Stimulated activated naive B cell treated with anti-CD40 and anti-IgM and Interleukin-4, amounts not matched to agents 10 μg/mL and 1 μg/mL and 100 μg/mL, for 72 hours (primary cell): ENCODE data around the gene CD247.

ENCODE experiments used
- ATAC-seq, 2 donors: fragments of 150-1000 bp; cut with Tn5 transposase; replicated peaks; 2 replicates each; pipeline ENCODE4 v1.10.0; 2021; ENCODE audit warnings: moderate library complexity in 1 of 2
- DNase-seq: peaks from one replicate; pipeline ENCODE4 v3.0.0; 2021
- H3K27ac Mint-ChIP-seq: one replicate; pipeline ENCODE4 v1.8.0; 2022; ENCODE audit warnings: mild to moderate bottlenecking, mixed read lengths
- H3K27me3 Mint-ChIP-seq, 2 donors: one replicate each; pipeline ENCODE4 v1.8.0; 2022; ENCODE audit warnings: mixed read lengths in 2 of 2
- H3K36me3 Mint-ChIP-seq, 2 donors: one replicate each; pipeline ENCODE4 v1.8.0; 2022; ENCODE audit warnings: mixed read lengths in 2 of 2, mild to moderate bottlenecking in 1 of 2
- H3K4me1 Mint-ChIP-seq, 2 donors: one replicate each; pipeline ENCODE4 v1.8.0; 2022; ENCODE audit warnings: mixed read lengths in 2 of 2, mild to moderate bottlenecking in 1 of 2
- H3K4me3 Mint-ChIP-seq, 2 donors: one replicate each; pipeline ENCODE4 v1.8.0; 2022; ENCODE audit warnings: mild to moderate bottlenecking in 2 of 2, mixed read lengths in 2 of 2, moderate library complexity in 1 of 2
- H3K9me3 Mint-ChIP-seq, 2 donors: one replicate each; pipeline ENCODE4 v1.8.0; 2022; ENCODE audit warnings: mixed read lengths in 2 of 2, mild to moderate bottlenecking in 1 of 2

The CD247 gene

DNA sequence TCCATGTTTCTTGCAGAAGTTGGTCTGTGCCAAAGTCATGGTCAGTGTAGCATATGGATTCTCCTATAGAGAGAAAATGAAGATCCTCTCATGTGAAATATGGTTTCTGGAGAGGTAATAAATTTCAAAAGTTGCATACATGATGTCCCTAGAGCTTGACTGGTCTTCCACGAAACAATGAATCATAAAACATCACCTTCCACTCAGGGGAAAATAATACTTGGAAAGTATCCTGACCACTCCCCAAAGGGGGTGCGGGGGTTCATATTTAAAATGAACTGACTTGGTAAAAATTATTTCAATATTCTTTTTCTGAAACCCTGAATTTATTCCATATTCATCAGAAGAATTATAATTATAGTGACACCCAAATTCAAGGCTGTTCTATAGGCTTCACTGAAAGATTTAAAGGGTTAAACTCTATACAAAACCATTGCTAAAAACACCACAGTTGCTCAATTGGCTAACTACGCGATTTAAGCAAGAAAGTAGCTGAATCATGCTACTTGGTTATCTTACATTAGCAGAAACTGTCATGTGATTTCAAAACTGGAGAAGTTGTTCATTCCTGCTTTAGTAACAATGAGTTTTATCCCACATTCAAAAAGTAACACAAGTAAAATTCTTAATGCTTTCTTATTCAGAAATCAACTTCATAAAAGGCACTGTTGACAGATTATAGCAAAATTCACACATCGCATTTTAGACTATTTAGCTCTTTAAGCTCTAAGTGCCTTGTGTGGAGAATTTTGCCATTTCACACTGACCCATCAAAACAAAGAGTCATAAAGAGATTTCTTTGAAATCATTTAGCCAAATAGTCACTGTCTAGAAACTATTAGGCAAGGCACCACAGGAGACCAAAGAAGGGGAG is 30.0 kb upstream of the CD247 start:
- H3K9me3 Mint-ChIP-seq = no peaks in the 10 kb centered on the region
- H3K4me1 Mint-ChIP-seq = peaks cover 15 to 18% of the 10 kb centered on the region in 2 donors
- H3K36me3 Mint-ChIP-seq = peaks cover 15 to 22% of the 10 kb centered on the region in 2 donors
- no peak for ATAC-seq
- H3K4me3 Mint-ChIP-seq = no peak overlapping the region
- no peaks in the 10 kb centered on the region for H3K27me3 Mint-ChIP-seq
- H3K27ac Mint-ChIP-seq = peak overlapping the region; percentile 25
- no peak for DNase-seq

DNA sequence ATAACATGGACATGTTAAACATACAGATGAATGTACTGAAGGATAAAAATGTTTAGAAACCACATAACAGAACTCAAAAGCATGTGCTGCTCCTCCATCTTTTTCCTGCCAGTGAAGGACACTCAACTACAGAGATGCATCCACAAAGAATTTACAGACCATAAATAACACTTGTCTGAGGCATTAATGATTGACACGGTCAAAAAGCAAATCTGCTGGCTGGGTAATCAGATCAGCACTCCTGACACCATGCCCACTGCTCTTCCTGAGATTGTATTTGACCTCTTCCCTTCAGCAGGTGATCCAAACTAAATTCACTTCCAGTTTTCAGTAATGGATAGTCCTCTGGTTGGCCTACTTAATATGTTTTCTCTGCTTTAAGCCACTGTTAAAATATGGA is 28.6 kb upstream of the CD247 start:
- DNase-seq (no peak), ATAC-seq (no peak)
- Mint-ChIP-seq H3K27ac (no peak overlapping the region), H3K9me3 (no peaks in the 10 kb centered on the region), H3K4me1 (peaks cover 14 to 18% of the 10 kb centered on the region in 2 donors), H3K36me3 (peaks cover 15 to 31% of the 10 kb centered on the region in 2 donors), H3K27me3 (no peaks in the 10 kb centered on the region), H3K4me3 (no peak overlapping the region)

DNA sequence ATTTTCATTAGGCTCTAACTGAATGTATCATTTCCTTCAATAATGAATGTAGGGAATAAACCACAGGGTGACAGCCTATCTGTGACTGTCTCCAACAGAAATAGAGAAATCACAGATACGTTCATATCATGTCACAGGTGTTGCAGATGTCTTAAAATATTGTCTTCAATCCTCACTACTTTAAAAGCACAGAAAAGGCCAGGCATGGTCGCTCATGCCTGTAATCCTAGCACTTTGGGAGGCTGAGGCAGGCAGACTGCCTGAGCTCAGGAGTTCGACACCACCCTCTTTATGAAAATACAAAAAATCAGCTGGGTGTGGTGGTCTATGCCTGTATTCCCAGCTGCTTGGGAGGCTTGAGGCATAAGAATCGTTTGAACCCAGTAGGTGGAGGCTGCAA is 27.0 kb upstream of the CD247 start:
- Mint-ChIP-seq H3K36me3 (peaks cover 15 to 32% of the 10 kb centered on the region in 2 donors), H3K4me3 (no peak overlapping the region), H3K27ac (no peak overlapping the region), H3K9me3 (no peaks in the 10 kb centered on the region), H3K4me1 (peaks cover 16 to 20% of the 10 kb centered on the region in 2 donors), H3K27me3 (no peaks in the 10 kb centered on the region)
- ATAC-seq = no peak
- no peak for DNase-seq

DNA sequence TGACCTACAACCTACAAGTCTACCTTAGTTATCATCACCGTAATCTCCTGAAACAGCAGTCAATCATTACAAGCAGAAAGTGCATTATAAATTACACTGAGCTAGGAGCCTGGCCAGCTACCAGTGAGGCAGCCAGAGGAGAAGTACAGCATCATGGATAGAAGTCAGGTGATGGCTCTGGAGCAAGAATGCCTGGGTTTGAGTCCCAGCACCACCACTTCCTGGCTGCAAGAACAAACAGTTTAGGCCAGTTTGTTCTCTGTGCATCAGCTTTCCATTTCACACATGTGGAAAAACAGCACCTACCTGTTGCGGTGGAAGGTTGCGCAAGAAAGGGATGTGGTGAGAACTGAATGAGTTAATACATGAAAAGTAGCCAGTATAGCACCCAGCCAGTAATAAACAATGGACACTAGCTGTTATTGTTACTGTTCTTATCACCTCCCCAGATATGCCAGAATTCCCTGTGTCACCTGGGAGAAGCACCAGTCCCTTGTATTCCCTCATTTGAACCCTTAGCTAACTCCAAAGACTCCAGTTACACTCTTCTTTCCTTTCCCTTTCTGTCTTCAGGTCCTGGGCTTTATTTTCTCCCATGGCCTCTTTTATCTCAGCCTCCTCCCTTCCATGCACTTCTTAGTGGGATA is 26.2 kb upstream of the CD247 start:
- Mint-ChIP-seq H3K4me3 (no peak overlapping the region), H3K36me3 (peaks cover 17 to 32% of the 10 kb centered on the region in 2 donors), H3K27me3 (no peaks in the 10 kb centered on the region), H3K4me1 (peaks cover 20 to 27% of the 10 kb centered on the region in 2 donors), H3K27ac (peak overlapping the region; percentile 73), H3K9me3 (no peaks in the 10 kb centered on the region)
- ATAC-seq (no peak), DNase-seq (no peak)

DNA sequence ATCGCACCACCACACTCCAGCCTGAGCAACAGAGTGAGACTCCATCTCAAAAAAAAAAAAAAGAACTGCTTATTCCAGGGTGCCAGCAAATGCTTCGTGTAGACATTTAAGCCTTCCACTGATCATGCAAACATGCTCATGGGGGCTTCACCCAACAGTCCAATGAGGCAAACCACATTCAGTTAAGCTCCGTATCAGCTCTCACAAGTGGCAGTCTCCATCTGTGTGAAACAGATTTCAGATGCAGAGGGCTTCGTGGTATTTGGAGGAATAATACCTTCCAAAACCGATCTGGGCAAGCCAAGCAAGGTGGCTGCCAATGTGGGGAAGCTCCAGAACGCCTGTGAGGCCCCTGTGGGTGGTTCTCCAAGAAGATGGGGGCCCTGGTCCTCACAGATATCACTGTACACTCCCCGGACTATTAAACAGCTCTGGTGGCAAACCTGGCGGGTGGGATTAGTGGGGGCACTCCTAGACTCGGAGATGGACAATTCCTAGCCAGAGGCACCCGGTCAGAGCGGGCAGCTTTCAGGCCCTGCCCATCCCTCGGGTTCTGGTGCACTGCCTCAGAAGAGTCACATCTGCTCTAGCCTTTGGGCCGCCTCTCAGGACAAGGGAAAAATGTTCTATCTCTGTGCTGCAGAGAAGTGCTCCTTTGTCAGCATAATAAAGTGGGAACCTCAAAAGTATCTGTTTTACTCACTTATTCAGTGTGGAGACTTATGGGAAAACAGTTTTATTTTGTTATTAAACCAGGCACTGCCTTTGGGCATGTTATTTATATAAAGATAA is 25.1 kb upstream of the CD247 start:
- ATAC-seq (no peak), DNase-seq (no peak)
- peaks cover 17 to 29% of the 10 kb centered on the region in 2 donors for H3K36me3 Mint-ChIP-seq
- no peak overlapping the region for H3K27ac Mint-ChIP-seq
- H3K4me3 Mint-ChIP-seq = no peak overlapping the region
- no peaks in the 10 kb centered on the region for H3K9me3 Mint-ChIP-seq
- peaks cover 22 to 31% of the 10 kb centered on the region in 2 donors for H3K4me1 Mint-ChIP-seq
- no peaks in the 10 kb centered on the region for H3K27me3 Mint-ChIP-seq

DNA sequence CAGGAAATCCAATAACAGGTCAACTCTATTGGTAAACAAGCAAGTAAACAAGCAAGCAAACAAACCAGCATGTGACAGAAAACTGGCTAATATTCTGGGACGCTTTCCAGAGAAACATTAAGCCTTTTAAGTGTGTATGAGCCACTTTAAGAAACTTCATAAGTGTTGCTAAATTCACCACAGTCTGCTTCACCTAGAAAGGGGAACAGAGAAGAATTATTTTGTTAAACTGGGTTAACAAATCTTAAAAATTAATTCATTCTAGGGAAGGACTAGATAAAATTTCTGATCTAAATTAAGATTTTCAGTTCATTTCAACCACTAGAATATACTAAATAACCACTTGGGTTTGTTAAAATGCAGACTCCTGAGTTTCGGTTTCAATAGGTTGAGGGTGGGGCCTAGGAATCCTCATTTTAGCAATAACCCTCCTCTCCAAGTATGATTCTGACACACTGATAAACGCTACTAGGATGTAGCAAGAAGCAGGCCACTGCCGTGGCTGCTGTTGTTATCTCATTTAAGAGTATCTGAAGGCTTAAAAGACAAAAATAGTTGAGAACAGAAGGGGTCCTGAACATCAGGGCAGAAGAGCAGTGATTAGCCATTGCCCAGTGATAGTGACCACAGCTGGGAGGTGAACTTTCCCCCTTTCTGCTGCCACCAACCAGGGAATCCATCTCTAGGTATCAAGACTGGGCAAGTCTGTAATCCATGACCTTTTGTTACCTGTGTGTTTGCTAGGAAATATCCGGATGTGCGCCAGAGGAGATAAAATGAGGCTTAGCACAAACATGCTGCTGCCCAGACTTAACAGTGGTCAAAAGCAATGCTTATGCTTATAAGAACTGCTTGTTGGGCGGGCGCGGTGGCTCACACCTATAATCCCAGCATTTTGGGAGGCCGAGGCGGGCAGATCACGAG is 24.0 kb upstream of the CD247 start:
- peaks cover 24 to 31% of the 10 kb centered on the region in 2 donors for H3K4me1 Mint-ChIP-seq
- DNase-seq (no peak), ATAC-seq (peak in 1 of 2 donors; percentile 31)
- H3K27me3 Mint-ChIP-seq = no peaks in the 10 kb centered on the region
- peaks cover 14 to 24% of the 10 kb centered on the region in 2 donors for H3K36me3 Mint-ChIP-seq
- H3K4me3 Mint-ChIP-seq = no peak overlapping the region
- no peaks in the 10 kb centered on the region for H3K9me3 Mint-ChIP-seq
- no peak overlapping the region for H3K27ac Mint-ChIP-seq

DNA sequence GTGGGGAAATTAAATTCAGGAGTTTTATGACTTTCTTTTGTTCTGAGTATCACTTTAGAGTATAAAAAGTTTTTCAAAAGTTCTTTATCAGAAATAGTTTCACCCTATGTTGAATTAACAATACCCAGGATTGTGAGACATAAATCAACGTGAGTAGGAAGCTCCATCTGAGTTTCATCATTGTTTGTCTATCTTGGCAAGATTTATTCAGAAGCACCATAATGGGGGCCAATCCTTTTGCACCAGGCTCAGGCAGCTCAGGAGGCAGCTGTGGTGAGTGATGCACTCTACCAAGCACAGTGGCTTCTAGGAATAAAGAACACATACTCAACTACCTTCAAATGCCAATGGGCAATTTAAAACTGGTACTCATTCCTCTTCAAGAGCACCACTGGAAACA is 23.3 kb upstream of the CD247 start:
- H3K36me3 Mint-ChIP-seq = peaks cover 9 to 17% of the 10 kb centered on the region in 2 donors
- H3K27me3 Mint-ChIP-seq = no peaks in the 10 kb centered on the region
- no peak overlapping the region for H3K27ac Mint-ChIP-seq

DNA sequence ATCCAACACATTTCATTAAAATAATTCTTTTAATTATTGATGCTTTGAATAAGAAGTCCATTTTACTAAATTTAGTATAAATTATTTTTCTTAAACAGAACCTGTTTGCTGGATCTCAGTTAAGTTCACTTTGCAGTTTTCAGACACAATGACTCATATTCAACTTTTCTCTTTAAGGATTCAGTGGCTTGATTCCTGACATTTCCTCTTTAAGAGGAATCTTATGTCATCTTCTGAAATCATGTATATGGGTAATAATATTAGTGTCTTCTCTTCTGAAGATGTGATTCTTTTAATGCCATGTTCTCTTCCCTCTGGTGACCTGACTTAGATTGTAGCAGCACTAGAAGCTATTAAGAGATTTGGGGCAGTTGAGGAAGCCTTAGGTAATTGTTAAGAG is 22.7 kb upstream of the CD247 start:
- H3K4me3 Mint-ChIP-seq = no peak overlapping the region
- ATAC-seq (no peak), DNase-seq (no peak)
- H3K4me1 Mint-ChIP-seq = peaks cover 24 to 31% of the 10 kb centered on the region in 2 donors
- H3K27ac Mint-ChIP-seq = no peak overlapping the region
- peaks cover 9 to 17% of the 10 kb centered on the region in 2 donors for H3K36me3 Mint-ChIP-seq
- H3K9me3 Mint-ChIP-seq = no peaks in the 10 kb centered on the region
- no peaks in the 10 kb centered on the region for H3K27me3 Mint-ChIP-seq

More for the DNA sequence above, 23.3 kb upstream of the CD247 start:
- H3K4me3 Mint-ChIP-seq = no peak overlapping the region
- DNase-seq = no peak
- ATAC-seq = no peak
- H3K9me3 Mint-ChIP-seq = no peaks in the 10 kb centered on the region
- peaks cover 24 to 31% of the 10 kb centered on the region in 2 donors for H3K4me1 Mint-ChIP-seq

DNA sequence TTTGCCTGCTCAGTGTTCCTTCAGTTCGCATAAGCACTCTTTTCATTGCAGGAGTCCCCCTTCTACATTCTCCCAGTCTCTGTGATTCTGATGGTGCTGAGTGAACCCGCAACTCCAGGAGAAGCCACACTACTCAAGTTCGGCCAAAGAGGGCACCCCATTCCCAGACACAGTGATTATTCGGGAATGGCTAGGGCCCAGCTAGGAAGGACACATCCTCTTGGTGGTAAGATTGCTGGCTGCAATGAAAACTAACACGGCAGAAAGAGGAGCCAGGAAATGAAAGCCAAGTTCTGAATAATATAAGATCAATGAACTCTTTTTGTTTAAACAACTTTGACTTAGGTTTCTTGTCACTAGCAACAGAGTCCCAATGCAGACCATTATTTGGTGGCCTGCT is 20.3 kb upstream of the CD247 start:
- Mint-ChIP-seq H3K4me1 (peaks cover 22 to 31% of the 10 kb centered on the region in 2 donors), H3K36me3 (peaks cover 2 to 10% of the 10 kb centered on the region in 2 donors), H3K9me3 (no peaks in the 10 kb centered on the region), H3K27ac (peak overlapping the region; percentile 25), H3K4me3 (peak overlapping the region; percentile 35 to 44), H3K27me3 (no peaks in the 10 kb centered on the region)
- ATAC-seq (no peak), DNase-seq (no peak)

DNA sequence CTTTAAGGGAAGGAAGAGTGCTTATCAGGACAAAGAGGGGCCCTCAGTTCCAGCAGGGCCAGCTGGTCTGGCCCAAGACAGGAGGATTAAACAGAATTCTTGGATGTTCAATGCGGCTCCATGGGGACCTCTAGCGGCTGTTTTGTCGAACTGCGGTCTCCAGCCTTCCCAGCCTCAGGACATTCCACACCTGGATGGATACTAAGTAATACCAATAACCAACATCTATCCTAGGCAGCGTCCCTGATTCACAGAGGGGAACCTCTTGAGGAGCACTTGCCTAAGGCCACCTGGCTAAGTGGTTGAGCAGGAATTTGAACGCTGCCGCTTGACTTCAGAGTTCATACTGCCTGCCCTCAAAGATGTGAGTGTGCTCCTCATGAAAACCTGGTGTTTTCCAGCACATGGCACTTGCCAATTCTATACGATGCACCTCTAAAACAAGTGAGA is 15.5 kb upstream of the CD247 start:
- peak; percentile 60 to 73 for ATAC-seq
- peak; percentile 50 for DNase-seq
- Mint-ChIP-seq H3K4me3 (no peak overlapping the region), H3K4me1 (peaks cover 4% of the 10 kb centered on the region in 2 donors), H3K36me3 (no peaks in the 10 kb centered on the region), H3K27ac (no peak overlapping the region), H3K9me3 (no peaks in the 10 kb centered on the region), H3K27me3 (no peaks in the 10 kb centered on the region)

DNA sequence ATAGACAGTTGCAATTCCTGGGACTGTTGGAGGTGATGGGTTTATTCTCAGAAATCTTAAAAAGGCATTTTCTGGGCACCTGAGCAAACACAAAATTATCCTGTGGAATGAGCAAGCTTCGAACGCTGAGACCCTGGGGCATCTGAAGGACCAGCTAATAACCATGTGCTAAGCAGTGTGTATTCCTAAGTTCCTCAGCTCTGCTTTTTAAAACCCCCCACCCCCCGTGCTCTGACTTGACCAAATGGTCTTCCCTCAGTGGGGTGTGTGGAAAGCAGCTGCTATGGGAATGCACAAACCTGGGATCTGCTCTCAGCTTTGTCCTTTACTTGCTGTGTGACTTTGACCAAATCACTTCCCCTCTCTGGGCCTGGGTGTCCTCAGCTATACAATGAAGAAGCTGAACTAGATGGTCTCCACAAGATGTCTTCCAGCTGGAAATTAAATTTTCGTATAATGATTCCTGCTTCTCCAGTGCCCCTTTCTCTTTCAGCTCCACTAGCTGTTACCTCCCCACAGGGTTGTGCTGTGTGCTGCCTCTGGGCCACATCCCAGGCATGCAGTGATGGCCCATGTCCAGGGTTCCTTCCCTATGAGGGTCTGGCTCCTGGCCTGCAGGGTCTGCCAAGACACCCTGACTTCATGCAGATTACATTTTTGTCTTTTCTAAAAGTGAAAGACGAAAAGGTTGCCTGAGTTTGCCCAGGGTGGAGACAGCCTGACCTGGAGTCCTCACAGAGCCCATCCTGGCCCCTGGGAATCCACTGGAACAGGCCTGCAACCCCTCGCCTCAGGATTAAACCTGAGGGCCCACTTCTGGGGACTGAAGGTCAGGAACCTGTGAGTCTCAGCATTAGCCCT is 14.9 kb upstream of the CD247 start:
- Mint-ChIP-seq H3K9me3 (no peaks in the 10 kb centered on the region), H3K27ac (no peak overlapping the region), H3K4me3 (no peak overlapping the region), H3K36me3 (no peaks in the 10 kb centered on the region), H3K4me1 (peaks cover 0 to 2% of the 10 kb centered on the region in 2 donors), H3K27me3 (no peaks in the 10 kb centered on the region)
- no peak for ATAC-seq
- DNase-seq = no peak

DNA sequence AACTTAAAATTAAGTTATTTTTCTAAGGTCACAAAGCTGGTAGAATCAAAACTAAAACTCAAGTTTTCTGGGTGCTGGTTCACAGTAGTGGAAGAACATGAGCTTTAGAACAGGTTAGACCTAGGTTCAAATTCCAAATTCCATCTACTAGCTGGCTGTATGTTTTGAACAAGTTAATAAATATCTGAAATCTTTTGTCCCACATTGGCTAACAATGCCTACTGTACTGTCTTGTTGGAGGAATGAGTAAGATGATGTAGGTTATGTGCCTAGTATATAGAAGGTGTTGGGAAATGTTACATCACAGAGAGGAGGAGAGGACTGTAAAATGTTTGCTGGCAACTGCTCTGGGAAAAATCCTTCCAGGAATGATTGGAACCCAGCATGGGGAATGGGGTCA is 14.0 kb upstream of the CD247 start:
- no peaks in the 10 kb centered on the region for H3K36me3 Mint-ChIP-seq
- ATAC-seq (no peak), DNase-seq (no peak)
- H3K27ac Mint-ChIP-seq = peak overlapping the region; percentile 32
- H3K27me3 Mint-ChIP-seq = no peaks in the 10 kb centered on the region
- no peaks in the 10 kb centered on the region for H3K4me1 Mint-ChIP-seq
- H3K9me3 Mint-ChIP-seq = no peaks in the 10 kb centered on the region
- no peak overlapping the region for H3K4me3 Mint-ChIP-seq
